Activated CD4-positive, CD25-positive, alpha-beta regulatory T cell treated with anti-CD3 and anti-CD28 coated beads, Interleukin-2, amount 50 U/mL, for 16 hours (primary cell): ENCODE measurements around the gene HRAS.

ENCODE experiments used
- DNase-seq: peaks from one replicate; pipeline ENCODE4 v3.0.0-alpha.2; 2020; ENCODE audit warnings: low read depth, low spot score

HRAS gene

DNA sequence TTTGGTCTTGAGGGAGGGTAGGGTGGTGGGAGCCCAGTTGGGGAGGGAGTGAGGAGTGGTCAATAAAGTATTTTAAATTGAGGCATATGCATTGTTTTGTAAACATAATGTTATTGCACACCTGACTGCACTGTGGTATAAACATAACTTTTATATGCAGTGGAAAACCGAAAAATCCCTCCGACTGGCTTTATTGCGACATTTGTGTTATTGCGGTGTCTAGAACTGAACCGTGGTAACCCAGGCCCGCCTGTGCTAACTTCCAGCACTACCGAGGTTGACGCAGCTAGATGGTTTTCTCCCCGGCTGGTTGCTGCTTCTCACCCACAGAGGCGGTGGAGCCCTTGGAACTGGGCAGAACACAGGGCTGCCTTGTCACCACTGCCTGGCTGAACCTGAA is 20.8 kb downstream of the HRAS start:
- no peak for DNase-seq

DNA sequence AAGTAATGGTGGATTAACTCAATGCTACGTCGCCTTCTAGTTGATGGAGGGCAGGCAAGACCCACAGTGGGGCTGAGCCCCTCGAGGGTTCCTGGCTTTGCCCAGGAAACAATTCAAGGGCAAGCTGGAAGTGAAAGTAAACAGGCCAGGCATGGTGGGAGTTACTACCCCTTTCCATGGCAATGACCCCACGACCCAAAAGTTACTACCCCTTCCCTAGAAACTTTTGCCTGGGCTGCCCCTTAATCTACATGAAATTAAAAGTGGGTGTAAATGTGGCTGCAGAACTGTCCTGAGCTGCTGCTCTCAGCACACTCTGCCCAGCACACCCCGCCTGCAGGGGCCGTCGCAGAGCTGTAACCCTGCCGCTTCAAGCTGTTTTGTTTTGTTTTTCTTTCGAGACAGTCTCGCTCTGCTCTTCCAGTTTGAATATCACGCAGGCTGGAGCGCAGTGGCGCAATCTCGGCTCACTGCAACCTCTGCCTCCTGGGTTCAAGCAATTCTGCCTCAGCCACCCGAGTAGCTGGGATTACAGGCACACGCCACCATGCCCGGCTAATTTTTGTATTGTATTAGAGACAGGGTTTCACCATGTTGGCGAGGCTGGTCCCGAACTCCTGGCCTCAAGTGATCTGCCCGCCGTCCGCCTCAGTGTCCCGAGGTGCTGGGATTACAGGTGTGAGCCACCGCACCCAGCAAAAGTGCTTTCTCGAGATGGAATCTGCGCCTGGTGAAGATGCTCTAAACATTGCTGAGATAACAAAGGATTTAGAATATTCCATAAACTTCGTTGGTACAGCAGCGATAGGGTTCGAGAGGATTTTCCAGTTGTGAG is 22.4 kb downstream of the HRAS start:
- no peak for DNase-seq

DNA sequence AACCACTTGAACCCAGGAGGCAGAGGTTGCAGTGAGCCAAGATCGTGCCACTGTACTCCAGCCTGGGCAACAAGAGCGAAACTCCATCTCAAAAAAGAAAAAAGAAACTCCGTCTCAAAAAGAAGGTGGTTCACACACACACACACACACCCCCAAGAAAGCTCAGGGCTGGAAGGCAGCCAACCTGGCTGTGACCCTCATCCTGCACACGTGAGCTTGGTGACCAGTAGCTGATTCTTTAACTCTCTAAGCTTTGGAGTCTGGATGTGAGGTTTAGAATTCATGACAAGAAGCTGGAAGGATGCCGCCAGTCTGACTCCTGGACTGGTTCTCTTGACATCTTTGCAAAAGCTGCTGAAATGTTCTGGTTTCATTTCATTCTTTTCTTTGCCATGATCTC is 26.4 kb downstream of the HRAS start:
- no peak for DNase-seq

DNA sequence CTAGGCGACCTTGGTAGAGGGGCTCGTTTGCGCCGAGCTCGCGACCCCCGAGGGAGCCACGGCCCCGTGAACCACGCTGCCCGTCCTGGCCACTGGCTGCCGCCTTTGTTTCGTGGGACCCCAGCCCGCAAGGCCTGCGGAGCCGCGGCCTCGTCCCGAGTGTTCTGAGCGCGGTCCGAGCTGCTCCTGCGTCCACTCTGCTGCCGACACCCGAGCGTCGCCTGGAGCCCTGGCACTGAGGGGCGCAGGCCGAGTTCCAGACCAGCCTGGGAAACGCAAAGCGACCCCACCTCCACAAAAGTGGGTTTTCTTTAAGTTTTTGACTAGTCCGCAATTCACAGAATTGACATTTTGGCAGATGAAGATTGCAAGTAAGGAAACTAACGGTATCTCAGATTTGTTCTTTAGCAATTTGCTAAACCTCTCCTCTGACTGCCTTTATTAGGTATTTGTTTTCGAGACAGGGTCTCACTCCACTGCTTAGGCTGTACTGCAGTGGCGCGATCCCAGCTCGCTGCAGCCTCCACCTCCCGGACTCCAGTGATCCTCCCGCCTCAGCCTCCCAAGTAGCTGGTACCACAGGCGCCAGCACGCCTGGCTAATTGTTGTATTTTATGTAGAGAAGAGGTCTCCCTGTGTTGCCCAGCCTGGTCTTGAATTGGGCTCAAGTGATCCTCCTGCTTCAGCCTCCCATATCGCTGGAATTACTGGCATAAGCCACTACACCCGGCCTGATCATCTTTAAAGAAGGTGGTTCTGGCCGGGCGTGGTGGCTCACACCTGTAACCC is 27.5 kb downstream of the HRAS start:
- DNase-seq, result no peak

DNA sequence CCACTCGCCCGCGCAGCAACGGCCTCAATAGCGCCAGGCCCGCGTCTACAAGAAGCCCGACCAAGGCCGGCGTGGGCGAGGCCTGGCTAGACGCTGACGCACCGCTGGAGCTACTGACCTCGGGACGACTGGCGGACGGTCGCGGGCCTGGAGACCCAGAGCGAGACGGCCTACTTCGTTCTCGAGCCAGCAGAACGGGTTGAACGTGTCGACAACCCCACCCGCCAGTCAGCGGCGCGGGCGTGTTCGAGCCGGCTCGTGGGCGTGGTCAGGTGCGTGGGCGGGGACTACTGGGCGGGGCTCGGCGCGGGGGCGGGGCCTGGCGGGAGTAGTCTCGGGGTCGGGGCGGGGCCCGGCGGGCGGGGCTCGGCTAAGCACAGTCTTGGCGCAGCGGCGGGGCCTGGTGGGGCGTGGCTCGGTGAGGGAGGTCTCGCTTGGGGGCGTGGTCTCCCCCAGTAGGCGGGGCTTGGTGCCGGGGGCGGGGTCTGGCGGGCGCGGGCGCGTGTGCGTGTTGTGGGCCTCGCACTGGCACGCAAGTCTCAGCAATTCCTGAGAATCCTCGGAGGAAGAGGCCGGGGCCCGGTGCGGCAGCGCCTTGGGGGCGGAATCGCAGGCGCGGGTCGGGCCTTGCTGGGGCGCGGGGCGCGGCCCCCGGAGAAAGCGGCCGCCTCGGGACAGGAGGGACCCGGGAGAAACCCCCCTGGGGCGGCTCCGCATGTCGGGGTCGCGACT is 28.2 kb downstream of the HRAS start, which contains the start of gene RNH1:
Gene RNH1 (minus strand): TSS at position 248 of the 732 bp plus-strand sequence. CDS start 5,080 bp downstream, outside the sequence.
- peak; percentile 97 for DNase-seq

DNA sequence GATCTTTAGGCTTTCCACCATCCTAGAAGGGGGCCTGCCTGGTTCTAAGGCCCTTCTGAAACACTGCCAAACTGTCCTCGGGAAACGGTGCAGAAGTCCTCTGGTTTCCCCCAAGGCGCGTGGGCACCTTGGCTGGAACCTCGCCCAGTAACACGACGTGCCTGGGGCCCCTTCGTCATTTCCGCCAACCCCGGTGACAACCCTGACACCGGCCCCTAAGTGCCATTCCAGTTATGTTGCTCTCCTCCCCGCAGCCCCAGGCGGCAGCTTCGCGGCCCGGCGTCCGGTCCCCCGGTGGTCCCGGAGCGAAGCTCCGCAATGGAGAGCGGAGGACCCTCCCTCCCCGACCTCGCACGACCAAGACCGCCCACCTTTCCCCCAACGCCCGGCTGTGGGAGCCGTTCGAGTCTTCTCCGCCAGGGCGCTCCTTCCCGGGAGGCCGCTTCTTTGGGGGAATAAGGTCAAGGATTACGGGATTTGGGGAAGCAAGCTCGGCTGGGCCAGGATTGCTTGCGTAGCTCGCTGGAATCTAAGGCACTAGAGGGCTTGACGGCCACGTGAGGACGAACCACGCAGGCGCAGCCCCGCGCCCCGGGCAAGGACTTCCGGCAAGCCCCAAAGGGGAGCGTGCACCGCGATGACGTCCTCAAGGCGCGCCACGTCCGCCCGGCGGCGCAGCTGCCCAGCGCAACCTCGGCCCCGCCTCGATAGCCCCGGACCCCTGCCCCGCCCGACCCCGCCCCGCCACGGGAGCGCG is 29.0 kb downstream of the HRAS start:
- peak; percentile 91 for DNase-seq

DNA sequence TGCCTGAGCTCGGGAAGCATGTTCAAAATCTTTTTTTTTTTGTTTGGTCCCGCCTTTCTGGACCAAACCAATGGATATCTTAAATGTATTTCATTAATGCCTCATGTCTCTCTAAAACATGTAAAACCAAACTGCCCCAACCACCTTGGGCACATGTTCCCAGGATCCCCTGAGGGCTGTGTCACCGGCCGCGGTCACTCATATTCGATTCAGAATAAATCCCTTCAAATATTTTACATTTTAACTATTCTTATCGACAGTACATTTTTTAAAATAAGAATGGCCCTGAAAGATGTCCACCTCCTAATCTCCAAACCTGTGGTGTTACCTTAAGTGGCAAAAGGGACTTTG is 30.4 kb downstream of the HRAS start:
- DNase-seq, result no peak

DNA sequence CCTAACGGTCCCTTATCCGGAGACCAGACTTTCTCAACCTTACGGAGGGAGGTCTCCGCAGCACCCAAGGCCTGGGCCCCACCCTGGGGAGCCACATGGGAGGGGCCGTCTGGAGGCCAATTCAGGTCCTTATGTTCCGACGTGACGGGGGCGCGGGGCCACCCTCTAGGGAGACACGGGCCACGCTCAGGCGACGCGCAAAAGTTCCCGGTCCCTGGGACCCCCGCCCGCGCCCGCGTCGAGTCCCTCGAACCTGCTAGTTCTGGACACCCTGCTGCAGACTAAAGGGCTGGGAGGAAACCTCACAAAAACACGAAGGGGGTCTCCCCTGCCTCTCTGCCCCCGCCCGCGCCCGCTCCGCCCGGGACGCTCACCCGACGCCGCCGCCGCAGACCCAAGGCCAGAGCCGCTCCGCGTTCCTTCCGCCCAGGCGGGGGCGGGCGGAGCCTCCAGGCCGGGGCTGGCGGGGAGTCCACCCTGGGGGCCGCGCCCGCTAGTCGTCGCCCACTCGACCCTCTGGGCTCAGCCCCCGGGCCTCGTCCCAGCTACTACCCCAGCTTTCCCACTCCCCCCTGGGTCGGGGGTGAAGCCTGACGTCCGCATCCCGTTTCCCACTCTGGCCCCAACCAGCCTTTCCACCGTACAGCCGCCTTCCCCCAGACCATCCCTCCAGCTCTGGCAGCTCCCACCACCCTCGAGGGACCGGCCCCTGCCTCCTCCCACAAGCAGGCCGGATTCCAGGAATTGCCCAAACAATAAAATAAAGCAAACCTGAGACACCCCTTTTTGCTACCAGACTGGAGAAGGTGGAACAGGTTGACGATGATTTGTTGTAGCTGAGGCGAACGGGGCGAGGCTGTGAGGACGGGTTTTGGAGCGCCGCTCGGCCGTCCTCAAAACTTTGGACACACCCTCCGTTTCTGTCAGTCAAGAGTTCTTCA is 31.1 kb downstream of the HRAS start:
- no peak for DNase-seq

DNA sequence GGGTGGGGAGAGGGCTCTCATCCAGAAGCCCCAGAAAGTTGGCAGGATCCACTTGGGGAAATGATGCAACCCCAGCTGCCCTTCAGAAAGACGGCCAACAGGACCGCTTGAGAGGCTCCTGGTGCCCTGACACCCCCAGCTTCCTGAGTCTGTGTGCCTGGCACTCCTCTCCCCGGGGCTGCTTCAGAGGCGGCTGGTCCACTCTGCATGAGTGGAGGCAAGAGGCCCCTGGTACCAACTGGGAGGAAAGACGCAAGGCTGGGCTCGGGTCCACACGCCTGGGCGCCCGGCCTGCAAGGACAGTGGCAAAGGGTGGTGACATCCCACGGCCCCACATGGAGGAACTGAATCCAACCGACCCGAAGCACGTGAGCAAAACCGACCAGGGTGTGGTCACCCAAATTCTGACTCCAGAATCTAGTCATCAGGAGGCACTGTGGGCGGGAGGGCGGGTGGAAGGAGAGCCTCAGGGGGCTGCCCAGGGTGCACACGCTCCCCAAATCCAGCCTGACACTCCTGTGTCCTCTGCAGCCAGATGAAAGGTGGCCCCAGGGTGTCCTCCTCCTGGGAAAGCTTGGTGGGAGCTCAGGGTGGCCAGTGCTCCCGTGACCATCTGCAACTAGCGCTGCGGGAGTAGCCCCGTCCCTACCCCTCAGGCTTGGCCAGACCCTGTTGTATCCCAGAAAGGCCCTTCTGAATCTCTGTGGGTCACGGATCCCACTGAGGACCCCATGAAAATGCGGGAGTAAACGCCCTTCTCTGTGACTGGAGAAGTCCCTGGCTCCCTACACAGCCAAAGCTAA is 32.0 kb downstream of the HRAS start:
- DNase-seq, result no peak

DNA sequence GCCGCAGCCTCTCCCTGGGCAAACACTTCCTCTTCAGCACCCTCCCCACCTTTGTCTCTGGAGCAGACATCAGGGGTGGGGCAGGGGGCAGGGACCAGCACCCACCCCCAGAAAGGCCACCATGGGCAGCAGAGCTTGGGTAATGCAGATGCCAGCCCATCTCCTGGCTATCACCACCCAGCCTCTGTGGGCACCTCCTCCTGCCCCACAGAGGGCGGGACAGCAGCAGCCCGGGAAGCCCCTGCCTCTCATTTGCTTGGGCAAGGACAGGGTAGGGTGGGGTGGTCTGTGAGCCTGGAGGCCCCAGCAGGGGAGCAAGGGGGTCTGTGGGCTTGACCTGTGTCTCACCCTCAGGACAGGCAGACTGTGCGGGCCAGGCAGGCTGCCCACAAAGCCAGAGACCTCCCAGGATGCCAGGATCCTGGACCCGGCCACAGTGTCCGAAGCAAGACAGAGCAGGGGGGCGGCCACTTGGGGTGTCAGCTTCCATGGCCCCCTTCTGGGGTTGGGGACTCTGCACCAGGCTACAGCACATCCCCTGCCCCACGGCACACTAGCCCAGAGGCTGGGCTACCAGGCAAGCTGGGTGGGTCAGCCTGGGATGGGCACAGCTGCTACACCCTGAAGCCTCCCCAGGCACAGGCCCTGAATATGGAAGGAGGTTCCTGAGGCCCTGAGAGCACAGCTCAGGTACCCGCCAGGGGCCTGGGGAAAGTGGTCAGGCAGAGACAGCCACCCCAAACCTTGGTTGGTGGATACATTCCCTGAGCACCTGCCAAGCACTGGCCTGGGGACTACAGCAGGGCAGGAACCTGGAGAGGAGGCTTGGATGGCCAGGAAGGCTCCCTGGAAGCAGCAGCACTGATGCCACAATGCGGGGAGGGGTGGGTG is 32.8 kb downstream of the HRAS start:
- DNase-seq, result no peak

DNA sequence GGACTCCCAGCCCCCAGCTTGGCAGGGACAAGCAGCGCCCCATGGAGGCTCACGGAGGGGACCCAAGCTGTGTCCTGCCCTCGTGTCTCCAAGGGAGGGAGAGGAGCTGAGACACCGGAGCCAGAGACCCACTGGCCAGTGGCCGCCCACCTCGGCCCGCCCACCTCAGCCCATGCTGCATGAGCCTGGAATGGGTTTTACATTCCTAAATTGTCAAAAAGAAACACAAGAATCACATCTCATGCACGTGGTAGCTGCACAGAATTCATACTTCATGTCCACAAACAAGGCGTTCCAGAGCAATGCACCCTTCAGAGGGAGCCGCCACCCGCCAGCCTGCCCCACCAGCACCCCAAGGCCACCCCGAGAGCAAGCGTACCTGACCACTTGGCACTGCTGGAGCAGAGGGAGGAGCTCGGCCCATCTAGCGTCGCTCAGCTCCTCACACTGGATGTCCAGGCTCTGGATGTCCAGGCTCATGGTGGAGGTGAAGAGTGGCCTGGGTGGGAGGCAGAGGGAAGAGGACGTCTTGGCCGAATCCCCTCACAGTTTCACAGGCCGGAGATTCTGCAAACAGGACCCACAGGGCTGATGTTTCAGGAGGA is 33.6 kb downstream of the HRAS start:
- DNase-seq, result no peak

DNA sequence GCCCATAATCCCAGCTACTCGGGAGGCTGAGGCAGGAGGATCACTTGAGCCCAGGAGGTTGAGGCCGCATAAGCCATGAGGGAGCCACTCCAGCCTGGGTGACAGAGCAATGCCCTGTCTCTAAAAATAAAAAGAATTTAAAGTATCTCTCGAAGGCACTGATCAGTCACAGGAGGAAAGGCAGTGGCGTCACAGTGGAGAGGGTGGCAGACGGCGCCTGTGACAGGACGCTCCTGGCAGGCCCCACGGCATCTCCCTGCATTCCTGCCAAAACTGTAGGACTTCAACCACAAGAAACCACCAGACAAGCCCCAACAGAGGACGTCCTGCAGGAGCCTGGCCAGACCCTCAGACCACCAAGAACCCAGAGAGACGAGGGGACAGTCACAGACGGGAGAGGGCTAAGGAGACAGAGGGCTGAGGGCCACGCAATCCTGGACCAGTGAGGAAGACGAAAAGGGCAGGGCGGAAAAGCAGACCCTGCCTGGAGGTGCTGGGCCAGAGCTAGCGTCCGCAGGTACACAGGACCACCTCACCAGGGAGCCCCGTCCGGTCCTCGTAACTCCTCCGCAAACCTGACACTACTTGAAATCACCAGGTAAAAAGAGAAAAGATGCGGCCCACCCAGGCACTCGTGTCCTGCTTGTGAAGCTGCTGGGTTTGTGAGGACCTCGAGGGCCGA is 34.2 kb downstream of the HRAS start:
- DNase-seq, result no peak

DNA sequence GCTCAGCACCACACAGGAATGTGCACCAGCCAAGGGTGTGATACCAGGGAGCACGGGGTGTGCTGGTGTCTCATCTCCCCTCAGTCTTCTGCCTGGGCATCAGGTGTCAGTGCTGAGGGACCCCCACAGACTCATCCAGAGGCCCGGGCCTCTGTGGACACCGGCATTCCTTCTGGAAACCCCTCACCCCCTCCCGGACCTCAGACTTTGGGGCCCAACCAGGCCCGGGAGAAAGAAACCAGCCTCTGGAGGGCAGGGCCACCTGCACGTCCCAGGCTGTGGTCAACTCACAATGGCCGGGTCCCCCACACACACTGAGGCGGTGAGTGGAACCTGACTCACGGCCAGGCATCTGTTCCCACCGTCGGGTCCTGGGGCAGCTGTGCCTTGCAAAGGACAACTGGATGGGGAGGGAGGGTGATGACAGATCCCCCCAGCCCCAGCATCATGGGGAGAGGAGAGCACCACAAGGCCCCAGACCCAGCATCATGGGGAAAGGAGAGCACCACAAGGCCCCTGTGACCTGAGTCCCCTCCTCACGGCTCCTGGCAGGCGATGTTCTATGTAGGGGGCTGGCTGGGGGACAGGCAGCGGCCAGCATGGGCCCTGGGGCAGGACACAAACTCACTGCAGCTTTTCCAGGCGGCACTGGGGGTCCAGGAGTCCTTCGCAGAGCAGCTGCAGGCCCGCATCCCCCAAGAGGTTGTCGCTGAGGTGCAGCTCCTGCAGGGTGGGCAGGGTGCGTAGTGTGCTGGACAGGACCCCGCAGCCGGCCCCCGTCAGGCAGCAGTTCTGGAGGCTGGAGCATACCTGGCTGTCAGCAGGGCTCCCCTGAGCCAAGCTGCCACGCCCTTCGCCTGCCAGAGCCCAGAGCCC is 35.9 kb downstream of the HRAS start:
- no peak for DNase-seq

DNA sequence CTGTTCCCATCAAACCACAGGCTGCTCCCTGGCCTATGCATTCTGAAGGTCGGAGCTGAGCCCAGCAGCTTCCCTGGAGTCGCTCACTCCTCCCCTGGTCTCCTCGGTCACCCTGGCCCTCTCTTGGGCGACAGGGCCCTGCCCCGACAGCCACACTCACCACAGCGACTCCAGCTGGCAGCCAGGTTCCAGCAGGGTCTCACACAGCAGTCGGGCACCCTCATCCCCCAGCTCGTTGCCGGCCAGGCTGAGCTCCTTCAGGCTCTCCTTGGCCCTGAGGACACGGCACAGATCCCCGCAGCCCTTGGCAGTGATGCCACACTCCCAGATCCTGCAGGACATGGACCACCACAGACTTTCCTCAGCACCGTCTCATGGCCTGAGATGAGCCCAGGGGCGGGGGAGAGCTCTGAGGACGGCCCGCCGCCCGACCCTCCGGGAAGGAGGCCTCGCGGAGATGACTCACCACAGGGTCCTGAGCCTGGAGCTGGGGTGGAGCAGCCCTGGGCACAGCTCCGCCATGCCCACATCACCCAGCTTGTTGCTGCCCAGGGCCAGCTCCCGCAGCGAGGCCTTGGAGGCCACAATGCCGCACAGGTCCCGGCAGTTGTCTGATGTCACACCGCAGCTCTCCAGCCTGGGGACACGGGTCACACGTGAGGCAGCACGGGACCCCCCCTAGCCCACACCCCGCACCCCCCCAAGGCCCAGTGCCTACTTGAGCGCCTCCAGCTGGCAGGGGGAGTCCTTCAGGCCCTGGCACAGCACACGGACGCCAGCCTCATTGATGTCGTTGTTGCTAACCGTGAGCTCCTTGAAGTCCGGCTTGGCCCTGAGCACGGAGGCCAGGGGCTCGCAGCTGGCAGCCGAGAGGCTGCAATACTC is 36.8 kb downstream of the HRAS start:
- no peak for DNase-seq

DNA sequence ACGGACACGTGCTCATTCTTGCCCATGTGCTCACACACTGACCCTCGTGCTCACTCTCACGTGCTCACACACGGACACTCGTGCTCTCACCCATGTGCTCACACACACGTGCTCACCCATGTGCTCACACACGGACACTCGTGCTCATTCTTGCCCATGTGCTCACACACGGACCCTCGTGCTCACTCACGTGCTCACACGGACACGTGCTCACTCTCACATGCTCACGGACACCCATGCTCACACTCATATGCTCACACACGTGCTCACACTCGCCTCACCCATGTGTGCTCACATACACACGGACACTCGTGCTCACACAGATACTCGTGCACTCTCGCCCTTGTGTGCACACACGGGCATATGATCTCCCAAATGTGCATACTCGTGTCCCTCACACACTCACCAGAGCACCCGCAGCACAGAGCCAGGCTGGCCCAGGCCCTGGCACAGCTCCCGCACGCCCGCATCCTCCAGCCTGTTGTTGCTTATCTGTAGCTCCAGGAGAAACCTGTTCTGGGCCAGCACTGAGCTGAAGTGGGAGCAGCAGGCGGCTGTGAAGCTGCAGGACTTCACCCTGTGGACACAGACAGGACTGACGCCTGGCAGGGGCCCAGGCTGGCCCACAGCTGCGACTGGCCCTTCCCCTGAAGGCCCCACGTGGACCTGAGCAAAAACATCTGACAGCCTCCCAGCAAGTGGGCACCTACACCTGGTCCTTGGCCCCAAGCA is 37.6 kb downstream of the HRAS start:
- no peak for DNase-seq
